SH-SY5Y (cell line): ENCODE results near the gene DNAAF2.

Experiments used
- GATA2 ChIP-seq: IDR thresholded peaks from 2 replicates; pipeline ENCODE4 v1.6.1; 2011; ENCODE audit warnings: mild to moderate bottlenecking, low read depth, low read length
- GATA3 ChIP-seq: IDR thresholded peaks from 2 replicates; pipeline ENCODE4 v1.6.1; 2011; ENCODE audit warnings: low read depth, mild to moderate bottlenecking, low read length, moderate library complexity

DNA sequence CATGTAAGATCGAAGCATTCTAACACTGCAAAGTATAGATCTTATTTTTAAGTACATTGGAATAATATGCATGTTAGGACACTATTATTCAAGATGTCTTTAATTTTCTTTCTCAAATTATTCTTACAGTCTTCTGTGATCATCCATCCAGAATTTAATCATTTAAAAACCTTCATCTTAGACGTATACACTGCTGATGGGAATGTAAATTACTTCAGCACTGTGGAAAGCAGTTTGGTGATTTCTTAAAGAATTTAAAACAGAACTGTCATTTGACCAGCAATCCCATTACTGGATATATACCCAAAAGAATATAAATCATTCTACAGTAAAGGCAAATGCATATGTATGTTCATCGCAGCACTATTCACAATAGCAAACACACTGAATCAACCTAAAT, 45.7 kb downstream of the DNAAF2 start:
- TF ChIP-seq GATA3: no peak
- no peak for TF ChIP-seq GATA2
